LNCAP (cell line): Measurements from ENCODE around the gene FAM222A.

Source experiments
- TF ChIP-seq, protein P1 (sequence below): fragments of 450-650 bp; IDR thresholded peaks from 2 replicates; pipeline ENCODE4 v1.5.1; 2017; ENCODE audit warnings: mild to moderate bottlenecking

The FAM222A gene

DNA sequence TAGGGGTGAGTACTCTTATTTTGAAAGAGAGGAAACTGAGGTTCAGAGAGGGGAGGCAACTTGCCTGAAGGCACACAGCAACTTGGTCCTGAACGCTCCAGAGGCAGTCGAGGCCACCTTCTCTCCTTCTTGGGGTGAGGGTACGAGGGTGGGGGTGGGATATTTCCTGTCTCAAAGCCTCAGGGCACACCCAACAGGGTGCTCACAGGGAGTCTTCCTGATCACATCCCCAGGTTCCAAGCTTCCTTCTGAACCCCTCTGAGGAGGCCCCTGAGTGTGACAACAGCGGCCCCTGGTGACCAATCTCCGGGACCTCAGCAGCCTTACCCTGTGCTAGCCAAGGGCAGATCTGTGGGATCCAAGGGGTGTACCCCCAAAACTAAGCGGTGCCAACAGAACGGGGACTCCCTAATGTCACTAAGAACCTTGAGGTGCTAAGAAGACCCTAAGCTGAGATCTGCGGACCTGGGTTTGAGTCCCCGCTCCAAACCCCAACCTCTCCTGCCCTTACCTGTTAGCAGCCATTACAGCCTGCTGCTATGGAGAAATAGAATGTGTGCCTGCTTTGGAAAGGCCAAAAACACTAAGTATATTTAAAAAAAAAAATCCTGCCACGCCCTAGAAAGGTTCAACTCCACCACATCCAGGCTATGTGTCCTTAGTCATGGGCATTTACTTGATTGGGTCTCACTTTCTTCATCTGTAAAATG lies 61.7 kb downstream of the FAM222A start:
- TF ChIP-seq, protein P1, sequence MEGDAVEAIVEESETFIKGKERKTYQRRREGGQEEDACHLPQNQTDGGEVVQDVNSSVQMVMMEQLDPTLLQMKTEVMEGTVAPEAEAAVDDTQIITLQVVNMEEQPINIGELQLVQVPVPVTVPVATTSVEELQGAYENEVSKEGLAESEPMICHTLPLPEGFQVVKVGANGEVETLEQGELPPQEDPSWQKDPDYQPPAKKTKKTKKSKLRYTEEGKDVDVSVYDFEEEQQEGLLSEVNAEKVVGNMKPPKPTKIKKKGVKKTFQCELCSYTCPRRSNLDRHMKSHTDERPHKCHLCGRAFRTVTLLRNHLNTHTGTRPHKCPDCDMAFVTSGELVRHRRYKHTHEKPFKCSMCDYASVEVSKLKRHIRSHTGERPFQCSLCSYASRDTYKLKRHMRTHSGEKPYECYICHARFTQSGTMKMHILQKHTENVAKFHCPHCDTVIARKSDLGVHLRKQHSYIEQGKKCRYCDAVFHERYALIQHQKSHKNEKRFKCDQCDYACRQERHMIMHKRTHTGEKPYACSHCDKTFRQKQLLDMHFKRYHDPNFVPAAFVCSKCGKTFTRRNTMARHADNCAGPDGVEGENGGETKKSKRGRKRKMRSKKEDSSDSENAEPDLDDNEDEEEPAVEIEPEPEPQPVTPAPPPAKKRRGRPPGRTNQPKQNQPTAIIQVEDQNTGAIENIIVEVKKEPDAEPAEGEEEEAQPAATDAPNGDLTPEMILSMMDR = peak; percentile 90

DNA sequence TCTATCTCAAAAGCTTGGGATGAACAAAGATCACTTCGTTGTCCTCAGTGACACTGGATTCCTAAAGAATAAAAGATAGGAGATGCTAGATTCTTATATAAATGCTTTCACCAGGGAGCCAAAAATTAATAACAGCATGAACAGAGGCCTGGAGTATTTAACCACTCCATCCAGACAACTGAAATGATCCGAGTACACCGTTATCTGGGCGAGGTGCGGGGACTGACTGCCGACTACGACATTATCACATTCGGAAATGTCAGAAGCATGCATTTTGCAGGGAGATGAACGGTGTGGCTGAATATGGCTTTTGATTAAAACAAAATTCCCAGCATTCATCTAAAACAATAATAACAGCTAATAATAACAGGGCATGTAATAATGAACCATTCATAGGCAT lies 63.0 kb downstream of the FAM222A start:
- TF ChIP-seq, protein P1 = no peak

DNA sequence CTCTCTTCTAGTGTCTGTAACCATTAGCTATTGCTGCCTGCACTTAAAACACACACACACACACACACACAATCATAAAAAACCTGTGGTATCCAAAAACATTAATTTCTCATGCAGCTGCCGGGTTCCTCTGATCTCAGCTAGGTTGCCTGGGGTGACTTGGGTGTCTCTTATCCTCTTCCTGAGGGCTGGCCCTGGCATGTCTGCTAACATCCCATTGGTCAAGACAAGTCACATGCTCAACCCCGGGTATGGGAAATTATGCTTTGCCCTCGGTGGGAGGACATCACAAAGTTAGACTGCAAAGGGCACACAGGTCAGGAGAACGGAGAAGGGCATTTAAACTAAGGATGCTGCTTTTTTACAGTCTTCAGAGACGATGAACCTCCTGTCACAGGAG lies 63.9 kb downstream of the FAM222A start:
- TF ChIP-seq, protein P1 = no peak

DNA sequence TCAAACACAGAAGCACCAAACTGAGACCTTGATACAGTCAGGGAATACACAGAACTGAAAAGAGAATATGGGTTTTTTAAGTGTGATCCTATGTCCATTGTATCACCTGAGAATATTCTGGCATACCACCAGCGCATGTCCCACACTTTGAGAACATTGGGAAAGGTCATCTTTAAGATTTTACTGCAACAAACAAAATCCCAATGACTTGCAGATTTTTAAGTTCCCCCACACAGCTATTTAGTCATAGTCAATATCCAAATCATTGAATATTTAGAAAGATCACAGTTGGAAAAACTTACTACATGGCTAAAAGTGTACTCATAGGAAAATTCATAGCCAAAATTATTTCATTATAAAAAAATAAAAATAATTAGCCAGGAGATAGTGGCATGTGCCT lies 65.1 kb downstream of the FAM222A start:
- TF ChIP-seq, protein P1 = no peak

DNA sequence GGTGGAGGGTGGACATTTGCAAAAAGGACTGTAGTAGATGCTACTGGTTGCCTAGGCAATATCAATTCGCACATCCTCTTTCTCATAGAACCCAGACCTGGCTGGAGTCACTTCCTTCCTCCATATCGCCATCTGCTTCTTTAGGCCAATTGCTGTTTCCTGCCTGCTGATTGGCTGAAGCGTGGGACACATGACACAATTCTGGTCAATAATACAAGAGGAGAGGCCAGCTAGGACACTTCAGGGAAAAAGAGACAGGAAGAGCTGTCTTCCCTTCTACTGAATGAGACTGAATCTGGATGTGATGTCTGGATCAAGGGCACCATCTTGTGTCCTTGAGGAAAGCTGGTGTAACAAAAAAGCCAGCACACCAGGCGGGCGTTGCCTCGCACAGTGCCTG lies 65.8 kb downstream of the FAM222A start:
- TF ChIP-seq, protein P1 = no peak; the same call in 1 of the 2 replicates

DNA sequence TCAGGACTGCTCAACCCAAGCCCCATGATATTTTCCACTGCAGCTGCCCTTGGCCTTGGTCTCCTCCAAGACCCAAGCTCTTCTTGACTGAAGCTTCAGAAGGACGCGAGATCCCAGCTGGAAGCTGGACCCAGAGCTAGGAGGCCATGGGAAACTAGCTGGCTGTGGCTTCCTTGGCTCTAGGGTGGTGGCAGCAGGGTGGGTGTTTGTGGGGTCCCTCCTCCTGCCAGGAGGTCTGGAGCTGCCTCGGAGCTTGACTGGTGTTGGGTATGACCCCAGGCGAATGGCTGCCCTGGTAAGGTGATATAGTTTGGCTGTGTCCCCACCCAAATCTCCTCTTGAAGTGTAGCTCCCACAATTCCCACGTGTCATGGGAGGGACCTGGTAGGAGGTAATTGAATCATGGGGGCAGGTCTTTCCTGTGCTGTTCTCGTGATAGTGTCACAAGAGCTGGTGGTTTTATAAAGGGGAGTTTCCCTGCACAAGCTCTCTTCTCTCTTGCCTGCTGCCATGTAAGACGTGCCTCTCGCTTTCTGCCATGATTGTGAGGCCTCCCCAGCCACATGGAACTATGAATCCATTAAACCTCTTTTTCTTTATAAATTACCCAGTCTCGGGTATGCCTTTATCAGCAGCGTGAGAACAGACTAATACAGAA lies 68.2 kb downstream of the FAM222A start:
- TF ChIP-seq, protein P1 = no peak

DNA sequence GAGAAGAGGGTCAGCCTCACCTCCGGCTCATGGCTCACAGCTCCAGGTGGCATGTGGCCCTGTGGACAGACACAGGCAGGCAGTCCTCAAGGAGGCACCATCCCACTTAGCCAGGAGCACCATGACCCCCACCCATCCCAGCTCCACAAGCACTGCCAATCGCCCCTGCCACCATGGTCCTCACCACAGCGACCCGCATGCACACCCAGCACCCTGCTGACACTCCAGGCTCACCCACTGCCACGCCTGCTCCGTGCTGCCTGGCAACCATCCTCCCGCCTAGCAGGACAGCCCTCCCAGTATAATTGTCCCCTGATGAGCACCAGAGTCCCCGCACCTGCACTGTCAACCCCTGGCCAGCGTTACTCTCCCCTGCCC lies 68.7 kb downstream of the FAM222A start:
- TF ChIP-seq, protein P1 = no peak
